ENCODE measurements around the gene MRPS5. TPM values are rescaled to one million over a fixed set of nuclear protein-coding genes. Genes with fewer than 3 reads are reported as not detected.
A peak's percentile ranks its signal among the peaks of the same experiment; 100 is the strongest.

The MRPS5 gene
- total and polyA plus RNA-seq, 2 experiments from 2014 or later = 44.4 to 55.3 TPM

- H3K27me3 ChIP-seq = no peaks in the 10 kb centered on the region
- peak overlapping the region; percentile 55 for H3K4me3 ChIP-seq
- H4K20me1 ChIP-seq (ENCODE audit: insufficient read depth, poor library complexity, severe bottlenecking) = no peaks in the 10 kb centered on the region
- H3K27ac ChIP-seq = peak overlapping the region; percentile 74
- H3K4me2 ChIP-seq = peak overlapping the region; percentile 99
- TF ChIP-seq EZH2phosphoT487 (IDR thresholded peaks at IDR 0.05; ENCODE audit: low read depth, severe bottlenecking, unreplicated experiment) = no peak
- TF ChIP-seq EZH2 (IDR thresholded peaks at IDR 0.05; ENCODE audit: borderline replicate concordance) = no peak
- TF ChIP-seq CTCF (IDR thresholded peaks at IDR 0.05; ENCODE audit: poor library complexity) = no peak
- H3K9me3 ChIP-seq (ENCODE audit: low read depth) = peaks cover 12% of the 10 kb centered on the region
- peaks cover 6% of the 10 kb centered on the region for H3K36me3 ChIP-seq (replicated peaks; ENCODE audit: insufficient read depth, low read depth)
- peak overlapping the region; percentile 89 for H2AFZ ChIP-seq
- H3K79me2 ChIP-seq = peaks cover 14% of the 10 kb centered on the region
- 73% methylated on average over 10 of the region's 10 CpGs for WGBS (ENCODE audit: low lambda C conversion rate, missing lambda C conversion rate)
- peaks cover 5% of the 10 kb centered on the region for H3K4me1 ChIP-seq (ENCODE audit: insufficient read depth)
- DNase-seq (ENCODE audit: low spot score) = no peak
- H3K9me2 ChIP-seq (replicated peaks; ENCODE audit: insufficient read depth) = no peaks in the 10 kb centered on the region
Observed at GRCh38 chr2:95158441-95158840, 36.8 kb upstream of the MRPS5 start.

GRCh38 chr2:95149397-95149984 is 27.9 kb upstream of the MRPS5 start:
- TF ChIP-seq EZH2phosphoT487 (IDR thresholded peaks at IDR 0.05; ENCODE audit: low read depth, severe bottlenecking, unreplicated experiment) = no peak
- no peak for TF ChIP-seq EZH2 (IDR thresholded peaks at IDR 0.05; ENCODE audit: borderline replicate concordance)
- no peak for TF ChIP-seq CTCF (IDR thresholded peaks at IDR 0.05; ENCODE audit: poor library complexity)
- Histone ChIP-seq H3K4me2 (no peak overlapping the region), H3K79me2 (no peaks in the 10 kb centered on the region), H4K20me1 (ENCODE audit: insufficient read depth, poor library complexity, severe bottlenecking) (no peaks in the 10 kb centered on the region), H3K36me3 (replicated peaks; ENCODE audit: insufficient read depth, low read depth) (peaks cover 36% of the 10 kb centered on the region), H3K4me1 (ENCODE audit: insufficient read depth) (no peaks in the 10 kb centered on the region), H3K27me3 (no peaks in the 10 kb centered on the region), H3K9me3 (ENCODE audit: low read depth) (peaks cover 86% of the 10 kb centered on the region), H3K9me2 (replicated peaks; ENCODE audit: insufficient read depth) (no peaks in the 10 kb centered on the region), H3K27ac (no peak overlapping the region), H2AFZ (no peak overlapping the region), H3K4me3 (peak overlapping the region; percentile 3)
- no peak for DNase-seq (ENCODE audit: low spot score)
- WGBS (ENCODE audit: low lambda C conversion rate, missing lambda C conversion rate) = over 99% methylated on average over 6 of the region's 6 CpGs

DNA sequence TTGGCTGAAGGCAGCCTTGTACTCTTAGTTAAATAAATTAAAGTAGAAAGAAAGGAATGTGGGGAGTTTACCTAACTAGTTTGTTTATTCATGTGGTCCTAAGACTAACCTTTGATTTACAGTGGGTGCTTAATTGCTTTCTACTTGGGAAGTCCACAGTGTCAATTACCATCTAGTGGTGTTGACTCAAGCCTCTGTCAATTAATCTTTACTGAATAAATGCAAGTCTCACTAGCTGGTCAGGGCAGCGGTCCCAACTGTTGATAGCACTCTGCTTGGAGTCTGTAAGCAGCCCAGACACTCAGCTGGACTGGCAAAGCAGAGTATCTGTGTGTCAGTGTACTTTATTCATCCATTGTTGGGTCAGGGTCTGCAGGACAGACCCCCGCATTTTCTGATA is 22.2 kb upstream of the MRPS5 start:
- TF ChIP-seq EZH2 (IDR thresholded peaks at IDR 0.05; ENCODE audit: borderline replicate concordance) = no peak
- TF ChIP-seq CTCF (IDR thresholded peaks at IDR 0.05; ENCODE audit: poor library complexity) = no peak
- TF ChIP-seq EZH2phosphoT487 (IDR thresholded peaks at IDR 0.05; ENCODE audit: low read depth, severe bottlenecking, unreplicated experiment) = no peak

More for the DNA sequence above, 22.2 kb upstream of the MRPS5 start:
- peaks cover 5% of the 10 kb centered on the region for H3K36me3 ChIP-seq (replicated peaks; ENCODE audit: insufficient read depth, low read depth)
- H3K4me2 ChIP-seq = no peak overlapping the region
- H4K20me1 ChIP-seq (ENCODE audit: insufficient read depth, poor library complexity, severe bottlenecking) = no peaks in the 10 kb centered on the region
- no peak overlapping the region for H2AFZ ChIP-seq
- H3K27ac ChIP-seq = no peak overlapping the region
- no peaks in the 10 kb centered on the region for H3K27me3 ChIP-seq
- H3K79me2 ChIP-seq = no peaks in the 10 kb centered on the region
- peaks cover 39% of the 10 kb centered on the region for H3K9me3 ChIP-seq (ENCODE audit: low read depth)
- no peaks in the 10 kb centered on the region for H3K9me2 ChIP-seq (replicated peaks; ENCODE audit: insufficient read depth)
- 96% methylated on average over 2 of the region's 2 CpGs for WGBS (ENCODE audit: low lambda C conversion rate, missing lambda C conversion rate)
- no peaks in the 10 kb centered on the region for H3K4me1 ChIP-seq (ENCODE audit: insufficient read depth)
- H3K4me3 ChIP-seq = no peak overlapping the region
- DNase-seq (ENCODE audit: low spot score) = no peak

Data from hepatocyte (in vitro differentiated cells).